Mesothelial cell of epicardium (in vitro differentiated cells): ENCODE measurements around the gene FNDC1. TPM values are rescaled to one million over a fixed set of nuclear protein-coding genes. Genes with fewer than 3 reads are reported as not detected.

Experiments
- DNase-seq, 2 experiments: peaks; one replicate each; pipeline ENCODE4 v3.0.0; 2021; ENCODE audit warnings: low spot score in 2 of 2; ENCODE audit not compliant: unreplicated experiment in 2 of 2
- H3K27ac Mint-ChIP-seq: 2 replicates; pipeline ENCODE4 v1.8.0; 2021; ENCODE audit warnings: mixed read lengths
- H3K27me3 Mint-ChIP-seq: 2 replicates; pipeline ENCODE4 v1.8.0; 2021; ENCODE audit warnings: low read depth, mixed read lengths
- H3K36me3 Mint-ChIP-seq: 2 replicates; pipeline ENCODE4 v1.8.0; 2021; ENCODE audit warnings: mixed read lengths
- H3K4me1 Mint-ChIP-seq: 2 replicates; pipeline ENCODE4 v1.8.0; 2021; ENCODE audit warnings: mixed read lengths
- H3K4me3 Mint-ChIP-seq: 2 replicates; pipeline ENCODE4 v1.8.0; 2021; ENCODE audit warnings: mild to moderate bottlenecking, moderate library complexity, mixed read lengths
- H3K9me3 Mint-ChIP-seq: 2 replicates; pipeline ENCODE4 v1.8.0; 2021; ENCODE audit warnings: mixed read lengths
- CTCF ChIP-seq: fragments of 200-600 bp; sonication (generic); IDR thresholded peaks from one replicate; pipeline ENCODE4 v1.5.0; 2021; ENCODE audit warnings: antibody characterized with exemption; ENCODE audit not compliant: unreplicated experiment
- total RNA-seq: library from RNA; stranded (reverse); gene quantifications from 3 replicates; pipeline ENCODE4 v1.2.1, GENCODE V29; 2021

Gene FNDC1
- total RNA-seq, 1 donor from 2014 or later: 0.31 TPM

DNA sequence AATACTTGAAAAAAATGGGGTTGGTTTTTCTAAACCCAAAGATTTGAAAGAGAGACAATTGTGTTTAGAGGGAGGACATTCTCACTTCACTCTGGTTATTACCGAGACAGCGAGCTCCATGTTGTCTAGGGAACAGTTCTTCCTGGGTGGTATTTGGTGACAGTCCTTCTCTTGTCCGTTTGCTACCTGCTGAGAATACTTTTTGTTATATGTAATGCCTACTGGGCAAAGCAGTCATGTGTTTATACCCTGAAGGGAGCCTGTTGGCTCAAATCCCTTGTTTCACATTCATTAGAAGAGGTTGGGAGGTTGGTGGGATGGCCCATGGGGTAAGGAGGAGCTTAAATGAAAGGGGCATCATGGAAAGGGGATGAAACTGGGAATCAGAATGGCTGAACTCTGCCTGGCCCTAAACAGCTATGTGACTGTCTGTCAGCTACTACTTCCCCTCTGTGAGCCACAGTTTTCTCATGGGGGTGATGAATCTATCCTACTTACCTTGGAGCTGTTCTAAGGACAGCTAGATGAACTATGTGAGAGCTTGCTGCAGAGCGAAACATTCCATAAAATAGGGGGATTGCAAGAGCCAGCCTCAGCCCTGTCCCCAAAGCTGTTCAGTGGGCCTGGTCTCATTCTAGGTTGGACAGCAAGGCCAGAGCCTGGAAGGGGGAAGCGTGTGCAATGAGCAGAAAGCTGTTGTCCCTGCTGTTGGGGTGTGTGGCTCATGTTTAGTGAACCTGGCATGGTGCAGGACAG, 43.5 kb downstream of the FNDC1 start:
- Mint-ChIP-seq H3K4me1 (peaks cover 11% of the 10 kb centered on the region), H3K27me3 (peaks cover 19% of the 10 kb centered on the region), H3K4me3 (no peak overlapping the region), H3K36me3 (no peaks in the 10 kb centered on the region), H3K27ac (no peak overlapping the region), H3K9me3 (no peaks in the 10 kb centered on the region)
- no peak for TF ChIP-seq CTCF
- no peak for DNase-seq

DNA sequence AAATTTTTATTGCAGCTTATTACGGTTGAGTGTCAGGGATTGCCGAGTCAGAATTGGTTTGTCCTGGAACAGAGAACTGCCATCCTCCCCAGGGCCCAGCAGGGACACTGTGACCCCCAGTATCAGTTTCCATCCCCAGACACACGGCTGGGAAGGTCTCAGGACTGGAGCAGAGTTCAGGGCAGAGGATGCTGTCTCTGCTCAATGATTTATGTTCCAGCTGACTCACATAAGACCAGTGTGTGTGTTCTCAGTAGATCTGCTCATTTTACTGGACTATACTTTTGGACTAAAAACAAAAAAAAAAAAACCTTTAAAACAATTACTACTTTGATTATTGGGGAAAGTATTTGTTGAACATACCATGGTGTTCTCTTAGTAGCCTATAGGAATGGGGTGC, 44.2 kb downstream of the FNDC1 start:
- peaks cover 11% of the 10 kb centered on the region for H3K4me1 Mint-ChIP-seq
- H3K27me3 Mint-ChIP-seq: peaks cover 19% of the 10 kb centered on the region
- no peak for TF ChIP-seq CTCF
- no peaks in the 10 kb centered on the region for H3K36me3 Mint-ChIP-seq
- no peaks in the 10 kb centered on the region for H3K9me3 Mint-ChIP-seq
- no peak for DNase-seq
- H3K4me3 Mint-ChIP-seq: no peak overlapping the region
- no peak overlapping the region for H3K27ac Mint-ChIP-seq

DNA sequence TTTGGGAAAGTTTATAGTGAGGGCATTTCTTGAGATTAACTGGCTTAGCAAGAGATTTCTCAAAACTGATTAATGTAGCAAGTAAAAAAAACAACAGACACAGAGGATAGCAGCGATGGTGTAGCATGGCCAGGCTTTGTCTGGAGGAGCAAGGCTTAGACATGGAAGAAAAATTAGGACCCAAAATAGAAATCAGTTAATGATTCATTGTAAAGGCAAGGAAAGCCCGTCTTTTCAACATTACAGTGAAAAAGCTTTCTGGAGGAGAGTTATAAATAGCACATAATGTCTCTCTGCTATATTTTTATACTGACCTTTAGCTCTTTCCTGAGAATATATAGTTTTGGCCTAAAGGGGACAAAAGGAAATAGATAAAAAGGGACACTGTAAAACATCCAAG, 45.1 kb downstream of the FNDC1 start:
- DNase-seq: no peak
- H3K4me1 Mint-ChIP-seq: peaks cover 11% of the 10 kb centered on the region
- no peak for TF ChIP-seq CTCF
- no peak overlapping the region for H3K27ac Mint-ChIP-seq
- peaks cover 24% of the 10 kb centered on the region for H3K27me3 Mint-ChIP-seq
- no peak overlapping the region for H3K4me3 Mint-ChIP-seq
- H3K9me3 Mint-ChIP-seq: no peaks in the 10 kb centered on the region
- no peaks in the 10 kb centered on the region for H3K36me3 Mint-ChIP-seq

DNA sequence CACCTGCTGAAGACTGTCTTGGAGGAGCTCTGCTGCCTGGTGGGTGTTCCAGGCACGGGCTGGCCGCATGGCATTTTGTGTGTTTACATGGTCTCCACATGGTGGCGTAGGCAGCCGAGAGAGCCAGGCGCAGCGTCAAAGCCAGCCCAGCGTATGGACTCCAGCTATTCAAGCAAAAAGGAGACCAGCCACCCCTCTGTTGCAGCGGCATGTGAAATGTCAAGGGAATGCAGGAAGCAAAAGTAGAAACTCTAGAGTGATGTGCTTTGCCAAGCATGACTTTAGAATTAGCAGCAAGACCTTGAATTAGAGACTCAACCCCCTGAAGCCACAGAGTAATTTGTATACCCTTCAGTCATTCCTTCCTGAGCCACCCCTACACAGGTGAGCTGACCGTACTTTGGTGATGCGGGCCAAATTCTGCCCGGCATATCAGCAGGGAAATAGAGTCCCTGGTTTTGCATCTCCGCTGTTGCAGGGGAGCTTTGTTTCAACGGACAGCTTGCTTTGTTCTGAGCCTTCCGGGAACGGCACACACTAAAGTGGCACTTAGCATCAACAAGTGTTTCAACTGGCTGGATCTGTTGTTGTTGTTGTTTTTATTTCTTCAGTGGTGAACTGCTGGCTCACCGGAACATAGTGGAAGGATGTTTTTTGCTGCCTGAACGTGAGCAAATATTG, 48.5 kb downstream of the FNDC1 start:
- no peak overlapping the region for H3K27ac Mint-ChIP-seq
- DNase-seq: no peak

DNA sequence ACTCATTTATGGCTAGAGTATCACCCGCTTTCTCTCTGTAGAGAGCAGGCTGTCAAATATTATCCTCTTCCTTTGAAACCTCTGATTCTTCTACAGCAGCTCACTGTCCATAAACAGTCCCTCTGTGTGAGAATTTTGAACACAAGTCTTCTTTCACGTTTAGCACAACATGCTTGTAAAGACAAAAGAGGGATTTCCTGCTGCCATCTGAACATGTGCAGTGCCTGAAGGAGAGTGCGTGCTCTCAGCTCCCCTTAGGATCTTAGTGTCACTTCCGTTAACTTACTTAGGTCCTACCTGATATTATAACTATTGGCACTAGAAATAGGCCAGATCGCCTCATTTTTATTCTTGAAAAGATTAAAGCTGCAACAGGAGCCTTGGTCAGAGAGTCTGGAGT, 50.9 kb downstream of the FNDC1 start:
- H3K27ac Mint-ChIP-seq: no peak overlapping the region

More for the DNA sequence above, 48.5 kb downstream of the FNDC1 start:
- H3K36me3 Mint-ChIP-seq: no peaks in the 10 kb centered on the region
- H3K4me1 Mint-ChIP-seq: peaks cover 4% of the 10 kb centered on the region
- no peak for TF ChIP-seq CTCF
- H3K4me3 Mint-ChIP-seq: no peak overlapping the region
- H3K9me3 Mint-ChIP-seq: no peaks in the 10 kb centered on the region
- H3K27me3 Mint-ChIP-seq: peaks cover 52% of the 10 kb centered on the region

More for the DNA sequence above, 50.9 kb downstream of the FNDC1 start:
- no peak for TF ChIP-seq CTCF
- DNase-seq: no peak
- no peaks in the 10 kb centered on the region for H3K36me3 Mint-ChIP-seq
- H3K4me3 Mint-ChIP-seq: no peak overlapping the region
- H3K4me1 Mint-ChIP-seq: peaks cover 1% of the 10 kb centered on the region
- H3K27me3 Mint-ChIP-seq: peaks cover 63% of the 10 kb centered on the region
- no peaks in the 10 kb centered on the region for H3K9me3 Mint-ChIP-seq
